SU-DHL-6 (cell line): Measurements from ENCODE around the gene XYLT1.

Experiments used
- CTCF ChIP-seq: fragments of 200-600 bp; sonication (generic); IDR thresholded peaks from one replicate; pipeline ENCODE4 v1.5.1; 2017; ENCODE audit warnings: antibody characterized with exemption, mild to moderate bottlenecking, low read length, moderate library complexity; ENCODE audit not compliant: insufficient read depth, poor library complexity, severe bottlenecking
- EZH2phosphoT487 ChIP-seq: fragments of 200-600 bp; sonication (generic), shearing (Covaris generic); conservative IDR thresholded peaks from 2 replicates; pipeline ENCODE4 v1.6.1; 2018; ENCODE audit warnings: mild to moderate bottlenecking, antibody characterized with exemption, low read length, moderate library complexity, mixed read lengths

GRCh38 chr16:17515421-17516210 lies 44.9 kb upstream of the XYLT1 start:
- TF ChIP-seq CTCF (no peak), EZH2phosphoT487 (no peak)
